BJ (cell line): Measurements from ENCODE around the gene ASPDH. TPM values are rescaled to one million over a fixed set of nuclear protein-coding genes. Genes with fewer than 3 reads are reported as not detected.

Experiments used
- CTCF ChIA-PET: fragments of 350-600 bp; formaldehyde crosslinking; extraction: SDS; loops from one replicate; lab custom pipeline; 2021; ENCODE audit warnings: antibody characterized with exemption, inconsistent platforms; lab: Yijun Ruan, JAX
- POLR2A ChIA-PET: fragments of 300-600 bp; sonication (Branson Sonifier 250); formaldehyde crosslinking; extraction: SDS; loops from one replicate; lab custom pipeline; 2021; ENCODE audit warnings: antibody characterized with exemption; lab: Charles Lee
- DNase-seq: peaks from one replicate; pipeline ENCODE4 v3.0.0-alpha.2; 2011; ENCODE audit warnings: low read depth
- H3K27me3 ChIP-seq: 2 replicates; pipeline ENCODE4 v1.6.0; 2011; ENCODE audit warnings: low read length; ENCODE audit not compliant: control insufficient read depth, insufficient read depth
- H3K36me3 ChIP-seq: 2 replicates; pipeline ENCODE4 v1.5.1; 2011; ENCODE audit warnings: low read length; ENCODE audit not compliant: control insufficient read depth, insufficient read depth
- H3K4me3 ChIP-seq: 2 replicates; pipeline ENCODE4 v1.5.1; 2011; ENCODE audit warnings: low read depth, mild to moderate bottlenecking, control low read depth, low read length
- CTCF ChIP-seq: IDR thresholded peaks from 2 replicates; pipeline ENCODE4 v1.5.1; 2011; ENCODE audit warnings: low read depth, mild to moderate bottlenecking, control low read depth, inconsistent platforms, low read length, moderate library complexity; ENCODE audit not compliant: insufficient read depth
- polyA plus RNA-seq: library from polyadenylated mRNA; depleted of rRNA; stranded (reverse); fragments of >200 nt; gene quantifications from 2 replicates; pipeline ENCODE4 v1.2.3, GENCODE V29; 2011

Gene ASPDH
- polyA plus RNA-seq, 1 experiment = not detected

DNA sequence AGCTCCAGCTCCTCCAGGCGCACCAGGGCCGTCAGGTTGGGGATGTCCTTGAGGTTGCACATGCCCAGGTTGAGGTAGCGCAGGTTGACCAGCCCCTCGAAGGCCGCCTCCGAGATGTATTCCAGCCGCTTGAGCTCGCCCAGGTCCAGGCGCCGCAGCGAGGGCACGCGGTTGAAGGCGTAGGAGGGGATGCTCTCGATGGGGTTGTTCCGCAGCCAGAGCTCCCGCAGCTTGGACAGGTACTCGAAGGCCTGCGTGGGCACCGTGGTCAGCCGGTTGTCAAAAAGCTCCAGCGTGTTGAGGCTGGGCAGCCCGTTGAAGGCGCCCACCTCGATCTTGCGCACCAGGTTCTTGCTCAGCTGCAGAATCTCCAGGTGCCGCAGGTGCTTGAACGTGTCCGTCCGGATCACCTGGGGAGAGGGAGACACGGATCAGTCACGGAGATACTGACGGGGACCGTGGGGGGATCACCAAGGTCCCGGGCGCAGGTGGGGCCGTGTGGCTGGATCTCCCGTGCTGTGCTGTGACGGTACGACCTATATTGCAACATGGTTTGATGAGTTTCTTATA, 5.4 kb upstream of the ASPDH start:
- no peaks in the 10 kb centered on the region for H3K27me3 ChIP-seq
- DNase-seq = no peak
- no peaks in the 10 kb centered on the region for H3K36me3 ChIP-seq
- H3K4me3 ChIP-seq = no peak overlapping the region
- no peak for TF ChIP-seq CTCF
- POLR2A ChIA-PET = no interaction called here
- CTCF ChIA-PET = interaction anchor here (0.6 to 1.3 kb wide), 2 partner anchors 19 to 382 kb away, joined by 3 to 4 read pairs; no protein-coding TSS in a partner anchor

- 0 out of 2 replicates have a peak, but pooled peaks have one; percentile 6 for TF ChIP-seq CTCF
- H3K4me3 ChIP-seq = no peak overlapping the region
- no peaks in the 10 kb centered on the region for H3K36me3 ChIP-seq
- POLR2A ChIA-PET = no interaction called here
- CTCF ChIA-PET = interaction anchor here (1.3 kb wide), 1 partner anchor 19 kb away, joined by 4 read pairs; no protein-coding TSS in a partner anchor
- no peaks in the 10 kb centered on the region for H3K27me3 ChIP-seq
- no peak for DNase-seq
Observed at GRCh38 chr19:50518091-50519005, 4.6 kb upstream of the ASPDH start.

- H3K4me3 ChIP-seq = no peak overlapping the region
- no peak for TF ChIP-seq CTCF
- ChIA-PET CTCF (interaction anchor here (1.3 kb wide), 1 partner anchor 20 kb away, joined by 4 read pairs; no protein-coding TSS in a partner anchor), POLR2A (no interaction called here)
- H3K27me3 ChIP-seq = no peaks in the 10 kb centered on the region
- DNase-seq = no peak
- no peaks in the 10 kb centered on the region for H3K36me3 ChIP-seq
Observed at GRCh38 chr19:50517704-50518075, 4.0 kb upstream of the ASPDH start.

- Histone ChIP-seq H3K27me3 (no peaks in the 10 kb centered on the region), H3K4me3 (no peak overlapping the region), H3K36me3 (no peaks in the 10 kb centered on the region)
- POLR2A ChIA-PET = no interaction called here
- TF ChIP-seq CTCF = no peak
- DNase-seq = no peak
- CTCF ChIA-PET = no interaction called here
Observed at GRCh38 chr19:50516964-50517703, 3.4 kb upstream of the ASPDH start.

- ChIA-PET CTCF (no interaction called here), POLR2A (no interaction called here)
- H3K4me3 ChIP-seq = no peak overlapping the region
- no peaks in the 10 kb centered on the region for H3K27me3 ChIP-seq
- no peak for DNase-seq
- no peaks in the 10 kb centered on the region for H3K36me3 ChIP-seq
- no peak for TF ChIP-seq CTCF
Observed at GRCh38 chr19:50516456-50516855, 2.7 kb upstream of the ASPDH start.
